Islet precursor cell (in vitro differentiated cells): ENCODE results near the gene SYN1.

Experiments used
- DNase-seq: peaks from one replicate; pipeline ENCODE4 v3.0.0-alpha.2; 2018

Gene SYN1

GRCh38 chrX:47571215-47571614, 48.4 kb downstream of the SYN1 start:
- peak; percentile 29 for DNase-seq

- DNase-seq: peak; percentile 26
These were observed 48.9 kb downstream of the SYN1 start for GRCh38 chrX:47570794-47571193.

DNA sequence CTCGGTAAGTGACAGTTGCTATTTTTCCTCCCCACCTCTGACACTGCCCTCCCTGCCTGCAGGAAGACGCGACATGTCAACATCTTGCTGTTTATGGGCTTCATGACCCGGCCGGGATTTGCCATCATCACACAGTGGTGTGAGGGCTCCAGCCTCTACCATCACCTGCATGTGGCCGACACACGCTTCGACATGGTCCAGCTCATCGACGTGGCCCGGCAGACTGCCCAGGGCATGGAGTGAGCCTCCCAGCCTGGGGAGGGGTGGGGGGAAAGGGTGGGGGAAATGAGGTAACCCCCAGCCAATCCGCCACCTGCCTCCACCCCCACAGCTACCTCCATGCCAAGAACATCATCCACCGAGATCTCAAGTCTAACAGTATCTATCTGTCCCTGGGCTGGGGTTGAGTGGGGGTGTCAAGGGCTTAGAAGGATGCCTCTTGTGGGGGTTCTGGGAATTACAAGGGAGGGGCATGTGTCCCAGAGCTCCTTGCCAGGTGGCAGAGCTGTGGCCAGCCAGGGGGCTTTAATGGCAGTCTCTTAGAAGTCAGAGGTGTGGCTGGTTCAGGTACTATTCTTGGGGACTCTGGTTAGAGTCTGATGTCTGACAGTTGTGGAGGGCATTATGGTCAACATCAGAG, 50.9 kb downstream of the SYN1 start:
- DNase-seq: peak; percentile 60

- no peak for DNase-seq
These were observed 52.8 kb downstream of the SYN1 start for GRCh38 chrX:47566841-47567240.

DNA sequence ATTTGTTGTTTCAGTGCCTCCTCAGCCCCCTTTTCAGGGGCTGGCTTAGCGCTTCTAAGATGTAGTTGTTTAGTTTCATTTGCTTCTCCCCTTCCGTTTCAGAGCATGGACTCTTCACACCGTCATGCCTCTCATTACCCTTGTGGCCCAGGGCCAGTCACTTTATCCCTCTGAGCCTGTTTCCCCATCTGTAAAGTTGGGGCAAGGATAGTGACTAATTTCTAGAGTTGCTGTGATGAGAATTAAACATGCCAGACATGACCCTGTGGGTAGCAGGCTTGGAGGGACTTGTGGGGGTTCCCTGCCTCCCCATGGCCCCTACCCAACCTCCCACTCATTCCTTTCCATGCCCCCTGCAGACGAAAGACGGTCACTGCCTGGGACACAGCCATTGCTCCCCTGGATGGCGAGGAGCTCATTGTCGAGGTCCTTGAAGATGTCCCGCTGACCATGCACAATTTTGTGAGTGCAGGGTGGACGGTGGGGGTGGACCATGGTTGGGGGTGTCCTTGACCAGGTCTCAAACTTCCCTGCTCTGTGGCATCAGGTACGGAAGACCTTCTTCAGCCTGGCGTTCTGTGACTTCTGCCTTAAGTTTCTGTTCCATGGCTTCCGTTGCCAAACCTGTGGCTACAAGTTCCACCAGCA, 55.1 kb downstream of the SYN1 start:
- no peak for DNase-seq

- no peak for DNase-seq
These were observed 55.8 kb downstream of the SYN1 start for GRCh38 chrX:47563801-47564315.

DNA sequence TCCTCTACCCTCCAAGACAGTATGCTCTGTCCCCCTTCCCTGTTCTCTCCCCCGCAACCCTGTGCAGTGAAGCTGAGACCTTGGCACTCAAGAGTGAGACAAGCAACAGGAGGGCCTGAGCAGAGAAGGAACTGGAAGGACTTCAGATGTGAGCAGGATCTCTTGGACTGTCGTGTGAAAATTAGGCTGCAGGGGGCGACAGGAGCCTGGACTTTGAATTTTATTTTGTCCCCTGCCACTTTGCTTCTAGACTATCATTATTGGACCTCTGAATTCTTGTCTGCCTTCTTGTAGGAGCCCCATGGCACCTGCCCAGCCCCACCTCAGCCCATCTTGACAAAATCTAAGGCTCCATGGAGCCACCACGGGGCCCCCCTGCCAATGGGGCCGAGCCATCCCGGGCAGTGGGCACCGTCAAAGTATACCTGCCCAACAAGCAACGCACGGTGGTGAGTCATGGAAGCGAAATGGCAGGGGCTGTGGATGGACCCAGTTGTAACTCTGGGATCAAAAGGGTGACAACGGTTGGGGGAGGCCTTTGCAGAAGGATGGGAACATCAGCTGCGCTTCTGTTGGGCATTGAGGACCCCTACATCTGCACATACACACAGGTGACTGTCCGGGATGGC, 56.9 kb downstream of the SYN1 start:
- DNase-seq: no peak

- no peak for DNase-seq
These were observed 58.0 kb downstream of the SYN1 start for GRCh38 chrX:47561659-47562151.

GRCh38 chrX:47560934-47561658, 58.6 kb downstream of the SYN1 start, which contains the start of gene ARAF:
TSS of gene ARAF (plus strand) at chrX:47561205. CDS start at chrX:47562968, 1,763 bp downstream.
- peak; percentile 99 for DNase-seq

DNA sequence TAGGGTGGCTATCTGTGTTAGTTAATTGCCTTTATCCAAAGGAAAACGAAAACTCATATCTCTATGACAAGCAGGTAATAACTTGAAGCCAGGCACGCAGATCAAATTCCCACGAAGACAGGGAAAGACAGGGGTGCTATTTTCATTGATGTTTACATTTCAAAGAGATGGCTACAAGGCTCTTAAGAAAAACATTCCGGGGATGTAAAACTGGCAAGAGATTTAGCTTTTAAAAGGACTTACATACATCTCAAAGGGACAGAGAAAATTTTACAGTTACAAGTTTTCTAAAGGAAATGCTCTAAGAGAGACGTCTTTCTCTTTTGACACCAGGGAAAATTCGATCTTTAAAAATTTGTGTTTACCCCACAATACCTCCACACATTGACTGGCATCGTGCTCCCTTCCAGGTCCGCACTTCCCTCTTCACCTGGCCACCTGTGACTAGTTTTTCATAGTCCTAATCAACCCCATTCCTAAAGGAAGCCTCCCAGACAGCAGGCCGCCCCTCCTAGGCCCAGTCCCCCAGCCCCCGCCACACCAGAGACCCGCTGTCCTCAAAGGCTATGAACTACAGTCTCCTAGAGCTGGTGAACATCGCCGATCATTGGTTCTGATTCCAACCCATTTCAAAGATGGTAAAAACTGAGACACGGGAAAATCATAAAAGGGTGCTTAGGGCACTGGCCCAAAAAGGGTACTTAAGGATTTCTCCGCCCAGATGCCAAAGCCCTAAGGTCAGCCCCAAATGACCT, 59.3 kb downstream of the SYN1 start:
- DNase-seq: no peak

DNA sequence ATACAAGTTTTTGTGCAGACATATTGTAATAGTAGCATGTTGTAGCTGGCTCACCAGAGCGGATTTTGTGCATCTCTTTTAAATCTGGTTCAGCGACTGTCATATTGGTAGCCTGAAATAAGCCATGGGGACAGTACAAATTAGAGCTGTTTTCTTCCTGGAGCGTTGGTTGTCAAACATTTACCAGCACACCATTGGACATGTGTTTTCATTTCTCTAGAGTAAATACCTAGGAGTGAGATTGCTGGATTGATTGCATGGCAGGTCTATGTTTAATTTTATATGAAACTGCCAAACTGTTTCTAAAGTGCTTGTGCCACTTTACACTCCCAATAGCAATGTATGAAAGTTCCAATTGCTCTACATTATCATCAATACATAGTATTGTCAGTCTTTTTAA, 61.2 kb downstream of the SYN1 start:
- no peak for DNase-seq

DNA sequence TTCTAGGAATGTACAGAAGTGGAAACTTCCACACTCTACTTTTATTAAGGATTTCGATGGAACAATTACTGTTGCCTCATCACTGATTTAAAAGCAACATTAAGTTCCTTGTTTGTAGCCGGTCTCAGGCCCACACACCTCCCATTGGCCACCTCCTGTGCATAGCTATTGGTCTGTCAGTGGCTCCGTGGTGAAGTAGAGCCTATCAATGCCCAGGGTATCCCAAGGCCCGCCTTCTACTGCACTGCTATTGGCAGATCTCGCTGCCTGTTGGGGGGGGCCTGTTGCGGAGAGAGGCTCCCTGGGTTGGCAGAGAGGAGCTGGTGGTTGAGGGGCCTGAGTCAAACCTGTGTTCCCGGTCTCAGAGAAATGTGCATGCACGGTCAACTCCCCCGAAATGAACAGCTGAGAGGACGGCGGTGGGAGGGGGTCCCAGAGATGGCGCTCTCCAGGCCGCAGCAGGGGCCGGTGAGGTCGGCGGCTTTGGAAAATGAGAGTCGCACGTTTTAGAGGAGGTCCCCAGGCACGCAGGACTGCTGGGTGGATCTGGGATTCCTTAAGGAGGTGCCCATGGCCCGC, 63.5 kb downstream of the SYN1 start:
- DNase-seq: peak; percentile 94

DNA sequence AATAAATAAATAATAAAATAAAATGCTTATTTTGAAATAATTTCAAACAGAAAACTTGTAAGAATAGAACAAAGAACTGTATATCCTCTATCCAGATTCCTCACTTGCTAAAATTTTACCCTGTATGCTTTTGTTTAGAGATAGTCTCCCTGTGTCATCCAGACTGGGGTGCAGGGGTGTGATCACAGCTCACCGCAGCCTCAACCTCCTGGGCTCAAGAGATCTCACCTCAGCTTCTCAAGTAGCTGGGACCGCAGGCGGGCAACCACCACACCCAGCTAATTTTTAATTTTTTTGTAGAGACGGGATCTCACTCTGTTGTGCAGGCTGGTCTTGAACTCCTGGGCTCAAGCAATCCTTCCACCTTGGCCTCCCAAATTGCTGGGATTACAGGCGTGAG, 76.2 kb downstream of the SYN1 start:
- DNase-seq: no peak

GRCh38 chrX:47540754-47541538, 78.7 kb downstream of the SYN1 start:
- DNase-seq: peak; percentile 90

DNA sequence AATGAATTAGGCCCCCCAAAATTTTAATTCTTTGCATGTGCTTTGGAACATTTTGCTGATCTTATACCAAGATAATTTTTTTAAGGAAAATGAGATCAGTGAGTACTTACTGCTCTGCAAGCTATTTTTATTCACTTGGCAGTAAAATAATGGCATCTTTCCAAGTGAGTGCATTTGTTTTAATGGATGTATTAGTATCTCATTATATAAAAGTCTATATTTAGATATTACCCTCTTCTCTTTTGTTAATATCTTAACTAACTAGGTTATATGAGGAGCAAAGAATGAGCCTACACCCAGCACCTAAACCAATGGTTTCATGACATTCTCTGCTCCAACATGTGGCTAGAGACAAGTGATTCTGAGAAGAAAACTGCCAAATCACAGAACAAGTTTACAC, 79.8 kb downstream of the SYN1 start:
- DNase-seq: no peak

DNA sequence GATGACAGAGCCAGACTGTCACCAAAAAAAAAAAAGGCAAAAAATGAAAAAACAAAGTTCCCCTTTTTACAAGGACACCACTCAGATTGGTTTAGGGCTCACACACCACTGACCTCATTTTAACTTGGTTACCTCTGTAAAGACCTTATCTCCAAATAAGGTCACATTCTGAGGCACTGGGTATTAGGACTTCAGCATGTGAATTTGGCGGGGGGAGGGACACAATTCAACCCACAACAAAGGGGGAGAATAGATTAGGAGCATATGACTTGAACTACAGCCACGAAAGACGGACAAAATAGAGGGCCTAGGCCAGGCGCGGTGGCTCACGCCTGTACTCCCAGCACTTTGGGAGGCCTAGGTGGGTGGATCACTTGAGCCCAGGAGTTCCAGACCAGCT, 89.6 kb downstream of the SYN1 start:
- DNase-seq: no peak

- no peak for DNase-seq
These were observed 90.1 kb downstream of the SYN1 start for GRCh38 chrX:47529548-47529947.

GRCh38 chrX:47523713-47524166, 95.9 kb downstream of the SYN1 start:
- DNase-seq: no peak

- peak; percentile 87 for DNase-seq
These were observed 96.4 kb downstream of the SYN1 start for GRCh38 chrX:47523297-47523696.
